Tibial artery (tissue), 4 donors: ENCODE data around the gene ROR2.

Source experiments
- DNase-seq, 2 donors: peaks; one replicate each; pipeline ENCODE4 v3.0.0-alpha.2; 2019
- H3K27ac ChIP-seq, 2 donors: fragments of 200-600 bp; sonication (generic) in 1 of 2; 1 replicate in 1 of 2; 2 replicates in 1 of 2; pipeline ENCODE4 v1.5.1; 2018 to 2019; ENCODE audit warnings: mild to moderate bottlenecking in 1 of 2
- H3K27me3 ChIP-seq, 2 donors: fragments of 200-600 bp; sonication (generic) in 1 of 2; one replicate each; pipeline versions ENCODE4 v1.5.1 to v1.6.0; 2016 to 2019
- H3K36me3 ChIP-seq, 3 donors: fragments of 200-600 bp; sonication (generic) in 2 of 3; one replicate each; pipeline ENCODE4 v1.5.1; 2016 to 2019; ENCODE audit warnings: mild to moderate bottlenecking in 2 of 3
- H3K4me1 ChIP-seq, 4 donors: fragments of 200-600 bp; sonication (generic) in 2 of 4; 1 replicate in 3 of 4; 2 replicates in 1 of 4; pipeline ENCODE4 v1.5.1; 2016 to 2019
- H3K4me3 ChIP-seq, 2 donors: fragments of 200-600 bp; sonication (generic) in 1 of 2; 1 replicate in 1 of 2; 2 replicates in 1 of 2; pipeline ENCODE4 v1.5.1; 2018 to 2019; ENCODE audit warnings: mild to moderate bottlenecking in 2 of 2
- H3K9me3 ChIP-seq, 3 donors: fragments of 200-600 bp; sonication (generic) in 1 of 3; one replicate each; pipeline ENCODE4 v1.5.1; 2016 to 2019
- intact Hi-C: fragments of 100-400 bp; cut with DNase I; formaldehyde crosslinking; loops from one replicate; pipeline ENCODE4 v1.15.0; 2023; ENCODE audit warnings: low total_unique reads
- TF ChIP-seq, protein P1 (sequence below), 2 experiments: fragments of 200-600 bp in 1 of 2; fragments of 450-650 bp in 1 of 2; IDR thresholded peaks; one replicate each; pipeline ENCODE4 v1.5.1; 2017 to 2019; ENCODE audit warnings: antibody characterized with exemption in 2 of 2, mild to moderate bottlenecking in 1 of 2, moderate library complexity in 1 of 2

Gene ROR2

DNA sequence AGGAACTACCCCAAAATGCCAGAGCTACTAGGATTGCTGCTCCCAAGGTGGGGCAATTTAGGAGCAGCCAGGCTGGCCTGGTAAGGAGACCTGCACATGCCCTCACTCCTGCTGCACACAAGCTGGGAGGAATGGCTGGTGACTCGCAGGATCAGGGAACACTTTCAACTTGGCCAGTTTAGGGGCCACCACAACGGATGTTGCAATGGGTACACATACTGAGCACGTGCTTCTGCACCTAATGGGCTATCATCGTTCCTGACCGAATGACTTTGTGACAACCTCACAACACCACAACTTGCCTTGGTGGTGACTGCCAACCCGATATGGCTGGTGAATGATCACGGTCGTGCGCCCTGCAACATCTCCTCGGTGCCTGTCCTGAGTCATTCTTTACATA lies 172.0 kb downstream of the ROR2 start:
- TF ChIP-seq, protein P1, sequence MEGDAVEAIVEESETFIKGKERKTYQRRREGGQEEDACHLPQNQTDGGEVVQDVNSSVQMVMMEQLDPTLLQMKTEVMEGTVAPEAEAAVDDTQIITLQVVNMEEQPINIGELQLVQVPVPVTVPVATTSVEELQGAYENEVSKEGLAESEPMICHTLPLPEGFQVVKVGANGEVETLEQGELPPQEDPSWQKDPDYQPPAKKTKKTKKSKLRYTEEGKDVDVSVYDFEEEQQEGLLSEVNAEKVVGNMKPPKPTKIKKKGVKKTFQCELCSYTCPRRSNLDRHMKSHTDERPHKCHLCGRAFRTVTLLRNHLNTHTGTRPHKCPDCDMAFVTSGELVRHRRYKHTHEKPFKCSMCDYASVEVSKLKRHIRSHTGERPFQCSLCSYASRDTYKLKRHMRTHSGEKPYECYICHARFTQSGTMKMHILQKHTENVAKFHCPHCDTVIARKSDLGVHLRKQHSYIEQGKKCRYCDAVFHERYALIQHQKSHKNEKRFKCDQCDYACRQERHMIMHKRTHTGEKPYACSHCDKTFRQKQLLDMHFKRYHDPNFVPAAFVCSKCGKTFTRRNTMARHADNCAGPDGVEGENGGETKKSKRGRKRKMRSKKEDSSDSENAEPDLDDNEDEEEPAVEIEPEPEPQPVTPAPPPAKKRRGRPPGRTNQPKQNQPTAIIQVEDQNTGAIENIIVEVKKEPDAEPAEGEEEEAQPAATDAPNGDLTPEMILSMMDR (IDR thresholded peaks at IDR 0.05), result no peak
- H3K4me3 ChIP-seq, result no peak overlapping the region
- no peak for DNase-seq
- intact Hi-C loops, result loop anchor here (10.0 kb wide), 1 partner anchor 177 kb away; the partner anchor contains the start of gene ROR2
- peaks cover 0 to 3% (median 0%) of the 10 kb centered on the region in 4 donors for H3K4me1 ChIP-seq
- H3K36me3 ChIP-seq, result no peaks in the 10 kb centered on the region
- H3K27me3 ChIP-seq, result peaks cover 0 to 15% of the 10 kb centered on the region in 2 donors
- H3K9me3 ChIP-seq, result no peaks in the 10 kb centered on the region
- H3K27ac ChIP-seq, result no peak overlapping the region

DNA sequence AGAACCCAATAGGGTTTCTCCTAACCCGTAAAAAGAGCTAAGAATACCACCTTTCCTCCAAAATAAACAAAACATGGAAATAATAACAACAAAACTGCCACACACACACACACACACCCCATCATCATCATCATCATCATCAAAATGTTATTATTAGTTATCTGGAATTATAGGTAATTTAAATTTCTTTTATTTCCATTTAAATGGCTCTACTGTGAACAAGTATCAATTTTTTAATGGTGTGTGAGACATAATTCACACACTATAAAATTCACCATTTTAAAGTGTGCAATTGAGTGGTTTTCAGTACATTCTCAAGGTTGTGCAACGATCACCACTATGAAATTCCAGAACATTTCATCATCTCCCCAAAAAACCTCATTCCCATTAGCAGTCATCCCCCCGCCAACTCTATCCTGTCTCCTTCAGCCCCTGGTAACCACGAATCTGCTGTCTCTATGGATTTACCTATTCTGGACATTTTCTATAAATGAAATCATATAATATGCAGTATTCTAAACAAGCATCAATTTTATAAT lies 172.7 kb downstream of the ROR2 start:
- no peak for DNase-seq
- Histone ChIP-seq H3K27me3 (peaks cover 0 to 15% of the 10 kb centered on the region in 2 donors), H3K9me3 (no peaks in the 10 kb centered on the region), H3K36me3 (no peaks in the 10 kb centered on the region), H3K27ac (no peak overlapping the region), H3K4me3 (no peak overlapping the region), H3K4me1 (peaks cover 0 to 3% (median 0%) of the 10 kb centered on the region in 4 donors)
- intact Hi-C loops, result loop anchor here (10.0 kb wide), 1 partner anchor 177 kb away; the partner anchor contains the start of gene ROR2
- TF ChIP-seq, protein P1 (IDR thresholded peaks at IDR 0.05), result no peak

DNA sequence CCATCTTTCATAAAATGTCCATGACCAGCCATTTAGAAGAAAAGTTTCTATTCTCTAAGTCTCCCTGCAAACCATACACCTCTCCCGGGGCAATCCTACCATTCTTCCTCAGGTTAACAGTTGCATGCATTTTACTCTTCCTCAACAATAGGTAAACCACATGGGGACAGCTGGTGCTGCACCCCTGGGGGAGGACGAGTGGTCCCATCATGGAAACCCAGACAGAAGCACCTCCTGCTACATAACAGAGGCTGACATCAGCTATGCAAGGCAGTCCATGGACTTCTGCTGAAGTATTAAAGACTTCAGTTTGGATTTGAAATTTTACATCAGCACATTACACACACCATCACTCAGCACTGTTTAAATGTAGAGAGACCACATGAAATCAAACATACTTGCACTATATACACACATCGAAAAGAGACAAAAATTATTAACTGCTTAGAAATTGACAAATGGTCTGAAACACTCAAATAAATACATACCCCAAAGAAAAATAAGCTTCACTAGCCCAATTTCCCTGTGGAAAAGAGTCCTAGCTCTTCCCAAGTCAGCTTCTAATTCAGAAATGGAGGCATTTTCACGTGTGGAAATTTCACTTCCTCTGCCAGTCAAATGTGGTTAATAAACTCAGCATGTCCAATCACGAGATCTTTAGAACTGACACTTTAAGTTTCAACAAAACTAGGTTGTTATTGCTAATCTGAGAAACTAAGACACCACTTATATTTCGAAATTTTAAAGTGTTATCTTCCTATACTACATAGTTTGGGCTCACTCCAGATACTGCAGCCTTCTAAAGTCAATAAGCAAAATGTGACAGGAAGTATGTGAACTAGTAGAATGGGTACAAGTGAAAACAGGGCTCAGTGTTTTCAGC lies 173.4 kb downstream of the ROR2 start:
- Histone ChIP-seq H3K4me3 (no peak overlapping the region), H3K4me1 (peaks cover 0 to under 1% (median 0%) of the 10 kb centered on the region in 4 donors), H3K9me3 (no peaks in the 10 kb centered on the region), H3K36me3 (no peaks in the 10 kb centered on the region), H3K27me3 (peaks cover 0 to 15% of the 10 kb centered on the region in 2 donors), H3K27ac (no peak overlapping the region)
- TF ChIP-seq, protein P1 (IDR thresholded peaks at IDR 0.05), result no peak
- intact Hi-C loops, result loop anchor here (10.0 kb wide), 1 partner anchor 178 kb away; the partner anchor contains the start of gene ROR2
- no peak for DNase-seq

DNA sequence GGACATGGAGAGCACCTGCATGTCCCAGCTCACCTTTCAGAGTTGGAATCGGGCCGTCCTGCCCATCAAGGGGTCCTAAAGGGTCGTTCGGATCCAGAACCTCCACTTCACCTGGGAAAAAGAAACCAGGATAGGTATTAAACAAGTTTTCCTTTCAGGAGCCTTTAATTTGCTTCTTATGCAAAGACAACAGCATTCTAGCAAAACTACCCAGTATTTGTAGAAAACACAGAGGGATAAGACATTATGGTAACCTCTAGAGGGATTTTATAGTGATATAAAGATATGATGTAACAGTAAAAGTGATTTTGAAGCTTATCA lies 174.4 kb downstream of the ROR2 start:
- no peaks in the 10 kb centered on the region for H3K9me3 ChIP-seq
- peaks cover 0 to 4% (median 2%) of the 10 kb centered on the region in 4 donors for H3K4me1 ChIP-seq
- no peaks in the 10 kb centered on the region for H3K36me3 ChIP-seq
- no peak for DNase-seq
- TF ChIP-seq, protein P1 (IDR thresholded peaks at IDR 0.05), result no peak
- H3K4me3 ChIP-seq, result no peak overlapping the region
- intact Hi-C loops, result loop anchor here (10.0 kb wide), 1 partner anchor 179 kb away; the partner anchor contains the start of gene ROR2
- H3K27me3 ChIP-seq, result peaks cover 0 to 15% of the 10 kb centered on the region in 2 donors
- no peak overlapping the region for H3K27ac ChIP-seq

DNA sequence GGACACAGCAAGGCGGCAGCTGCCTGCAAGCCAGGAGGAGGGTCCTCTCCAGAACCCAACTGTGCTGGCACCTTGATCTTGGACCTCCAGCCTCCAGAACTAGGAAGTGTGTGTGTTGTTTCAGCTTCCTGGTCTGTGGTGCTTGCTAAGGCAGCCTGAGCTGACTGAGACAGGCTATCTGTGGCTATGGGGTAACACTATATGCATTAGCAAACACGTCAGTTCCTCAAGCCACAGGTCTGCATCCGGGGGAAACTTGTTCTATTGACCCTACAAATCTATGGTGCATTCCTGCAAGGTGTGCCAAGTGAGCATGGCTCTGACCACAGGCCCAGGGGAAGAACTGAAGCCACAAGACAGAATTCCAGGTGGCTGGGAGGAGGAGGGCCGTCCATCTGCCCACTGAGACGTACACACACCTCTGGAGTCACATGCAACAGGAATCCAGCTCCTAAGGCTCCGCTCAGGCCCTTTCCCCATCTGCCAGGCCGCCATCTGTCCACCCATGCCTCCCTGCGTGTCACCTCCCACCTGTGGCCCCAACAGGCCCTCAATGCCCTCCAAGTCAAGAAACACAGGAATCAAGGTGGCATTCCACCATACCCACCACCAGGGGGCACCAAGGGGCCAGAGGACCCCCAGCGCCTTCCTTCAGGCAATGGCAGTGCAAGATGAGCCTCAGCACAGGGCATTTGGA lies 174.9 kb downstream of the ROR2 start:
- intact Hi-C loops, result loop anchor here (10.0 kb wide), 1 partner anchor 180 kb away; the partner anchor contains the start of gene ROR2
- no peaks in the 10 kb centered on the region for H3K36me3 ChIP-seq
- no peaks in the 10 kb centered on the region for H3K9me3 ChIP-seq
- TF ChIP-seq, protein P1 (IDR thresholded peaks at IDR 0.05), result peak; percentile 55 to 58
- H3K27me3 ChIP-seq, result peaks cover 0 to 15% of the 10 kb centered on the region in 2 donors
- H3K4me1 ChIP-seq, result peaks cover 0 to 7% (median 2%) of the 10 kb centered on the region in 4 donors
- no peak overlapping the region for H3K4me3 ChIP-seq
- no peak overlapping the region for H3K27ac ChIP-seq
- peak in 1 of 2 donors; percentile 29 for DNase-seq
